8988T (cell line): ENCODE measurements around the gene OR8B2.
"Not testable (repeated sequence)": the region's sequence is repeated elsewhere in the genome, so short reads cannot be mapped to it uniquely, and the experiment has no call there.

ENCODE experiments used
- DNase-seq: peaks from one replicate; pipeline ENCODE4 v3.0.0; 2011

The OR8B2 gene

GRCh38 chr11:124384399-124384798, at the start of gene OR8B2:
Gene OR8B2, minus strand, starts transcription at chr11:124384499. Its CDS starts 1,156 bp downstream, at chr11:124383343.
- DNase-seq: no peak

GRCh38 chr11:124429599-124429998, 45.3 kb upstream of the OR8B2 start:
- DNase-seq: no peak

- no peak for DNase-seq
Measured at GRCh38 chr11:124424384-124424921, 40.2 kb upstream of the OR8B2 start, which contains the start of gene OR8B4. Gene OR8B4, minus strand, starts transcription at chr11:124424871. Its CDS starts 0 bp downstream, at chr11:124424871.

- no peak for DNase-seq
Measured at GRCh38 chr11:124421043-124421442, 36.7 kb upstream of the OR8B2 start.

GRCh38 chr11:124415356-124415923, 31.1 kb upstream of the OR8B2 start:
- no peak for DNase-seq

GRCh38 chr11:124409906-124410305, 25.6 kb upstream of the OR8B2 start:
- DNase-seq: no peak

GRCh38 chr11:124405581-124405980, 21.3 kb upstream of the OR8B2 start:
- DNase-seq: no peak

- DNase-seq: not testable (repeated sequence)
Measured at GRCh38 chr11:124403186-124403585, 18.9 kb upstream of the OR8B2 start.

GRCh38 chr11:124402326-124402922, 18.1 kb upstream of the OR8B2 start:
- DNase-seq: peak; percentile 31

GRCh38 chr11:124398924-124399323, 14.6 kb upstream of the OR8B2 start, which contains the start of gene OR8B3:
Gene OR8B3, minus strand, starts transcription at chr11:124399024. Its CDS starts 1,673 bp downstream, at chr11:124397351.
- no peak for DNase-seq

GRCh38 chr11:124396847-124397246, 12.5 kb upstream of the OR8B2 start:
- not testable (repeated sequence) for DNase-seq

- DNase-seq: no peak
Measured at GRCh38 chr11:124394408-124394807, 10.1 kb upstream of the OR8B2 start.

- not testable (repeated sequence) for DNase-seq
Measured at GRCh38 chr11:124382857-124383256, 1.4 kb downstream of the OR8B2 start.

GRCh38 chr11:124380585-124380984, 3.7 kb downstream of the OR8B2 start:
- DNase-seq: no peak

- DNase-seq: no peak
Measured at GRCh38 chr11:124376280-124376679, 8.0 kb downstream of the OR8B2 start.

GRCh38 chr11:124359566-124359965, 24.7 kb downstream of the OR8B2 start:
- no peak for DNase-seq

- DNase-seq: no peak
Measured at GRCh38 chr11:124346311-124346955, 37.9 kb downstream of the OR8B2 start.

- no peak for DNase-seq
Measured at GRCh38 chr11:124344346-124344745, 40.0 kb downstream of the OR8B2 start.

- DNase-seq: no peak
Measured at GRCh38 chr11:124340142-124340447, 44.2 kb downstream of the OR8B2 start.

GRCh38 chr11:124339396-124340141, 44.7 kb downstream of the OR8B2 start:
- DNase-seq: no peak
